Activated CD4-positive, alpha-beta T cell treated with anti-CD3 and anti-CD28 coated beads for 36 hours (primary cell): ENCODE measurements around the gene ANKMY1. TPM values are rescaled to one million over a fixed set of nuclear protein-coding genes. Genes with fewer than 3 reads are reported as not detected.

Experiments
- ATAC-seq: fragments of 200-7000 bp; cut with Tn5 transposase; one replicate; pipeline ENCODE4 v1.10.0; 2021; ENCODE audit warnings: mild to moderate bottlenecking, moderate library complexity
- CTCF ChIA-PET: fragments of 350-600 bp; sonication (Branson Sonifier 250); formaldehyde crosslinking; loops from one replicate; lab custom pipeline; 2021; ENCODE audit warnings: antibody characterized with exemption; lab: Charles Lee
- POLR2A ChIA-PET: fragments of 350-600 bp; sonication (Branson Sonifier 250); formaldehyde crosslinking; loops from one replicate; lab custom pipeline; 2021; ENCODE audit warnings: antibody characterized with exemption, inconsistent platforms; lab: Charles Lee
- DNase-seq: peaks from one replicate; pipeline ENCODE4 v3.0.0-alpha.2; 2020
- H3K27ac Mint-ChIP-seq: one replicate; pipeline ENCODE4 v1.8.0; 2021; ENCODE audit warnings: mixed read lengths
- H3K27me3 Mint-ChIP-seq: one replicate; pipeline ENCODE4 v1.8.0; 2021; ENCODE audit warnings: mixed read lengths
- H3K36me3 Mint-ChIP-seq: one replicate; pipeline ENCODE4 v1.8.0; 2021; ENCODE audit warnings: low read depth, mixed read lengths
- H3K4me1 Mint-ChIP-seq: one replicate; pipeline ENCODE4 v1.8.0; 2021; ENCODE audit warnings: mixed read lengths
- H3K4me3 Mint-ChIP-seq: one replicate; pipeline ENCODE4 v1.8.0; 2021; ENCODE audit warnings: mild to moderate bottlenecking, moderate library complexity, mixed read lengths
- H3K9me3 Mint-ChIP-seq: one replicate; pipeline ENCODE4 v1.8.0; 2021; ENCODE audit warnings: low read depth, mixed read lengths
- intact Hi-C, 2 experiments: fragments of 100-400 bp; cut with DNase I in 1 of 2; cut with micrococcal nuclease in 1 of 2; formaldehyde crosslinking; loops; one replicate each; pipeline versions ENCODE4 v1.14.2 to v1.15.1; 2022 to 2024; cut with DNase I, micrococcal nuclease
- total RNA-seq, 2 experiments: library from RNA; stranded (reverse); gene quantifications; one replicate each; pipeline ENCODE4 v1.2.3, GENCODE V29; 2021

The ANKMY1 gene
- total RNA-seq, 2 experiments from 2014 or later, result 20.7 to 24.0 TPM

- peak; percentile 91 for ATAC-seq
- no peaks in the 10 kb centered on the region for H3K9me3 Mint-ChIP-seq
- CTCF ChIA-PET, result interaction anchor here (0.7 to 4.7 kb wide), 10 partner anchors 14 to 73 kb away, joined by 3 to 61 read pairs (median 6); partner anchors contain the start of gene RNPEPL1
- POLR2A ChIA-PET, result interaction anchor here (1.4 to 2.7 kb wide), 4 partner anchors 13 to 26 kb away, joined by 5 to 34 read pairs (median 10); partner anchors contain the start of gene DUSP28
- peaks cover 7% of the 10 kb centered on the region for H3K36me3 Mint-ChIP-seq
- peak within 1 kb of the TSS; percentile 85 for H3K27ac Mint-ChIP-seq
- intact Hi-C loops, result loop anchor here (1.0 kb wide), 14 partner anchors 20 to 1024 kb away; partner anchors contain the start of genes DUSP28 (in 1 of the 2), FARP2 (in 1 of the 2), GPC1 (in 1 of the 2) and HDLBP (in 1 of the 2)
- peaks cover 38% of the 10 kb centered on the region for H3K4me1 Mint-ChIP-seq
- peak within 1 kb of the TSS; percentile 87 for H3K4me3 Mint-ChIP-seq
- DNase-seq, result peak; percentile 98
- H3K27me3 Mint-ChIP-seq, result no peaks in the 10 kb centered on the region
Observed at GRCh38 chr2:240586198-240586918, 28.6 kb upstream of the ANKMY1 start, which contains the start of gene CAPN10. TSS of gene CAPN10 (plus strand) at chr2:240586734. CDS start at chr2:240586912, 178 bp downstream.

GRCh38 chr2:240585681-240586197 is 28.0 kb upstream of the ANKMY1 start:
- DNase-seq, result no peak
- POLR2A ChIA-PET, result interaction anchor here (1.4 to 2.7 kb wide), 4 partner anchors 12 to 25 kb away, joined by 5 to 34 read pairs (median 10); partner anchors contain the start of gene DUSP28
- CTCF ChIA-PET, result interaction anchor here (0.7 to 4.7 kb wide), 8 partner anchors 14 to 72 kb away, joined by 3 to 61 read pairs (median 6); partner anchors contain the start of gene RNPEPL1
- ATAC-seq, result no peak
- peaks cover 11% of the 10 kb centered on the region for H3K36me3 Mint-ChIP-seq
- H3K9me3 Mint-ChIP-seq, result no peaks in the 10 kb centered on the region
- intact Hi-C loops, result loop anchor here (1.0 kb wide), 14 partner anchors 19 to 1025 kb away; partner anchors contain the start of genes DUSP28 (in 1 of the 2), FARP2 (in 1 of the 2), GPC1 (in 1 of the 2) and HDLBP (in 1 of the 2)
- peak overlapping the region; percentile 85 for H3K27ac Mint-ChIP-seq
- H3K27me3 Mint-ChIP-seq, result no peaks in the 10 kb centered on the region
- peak overlapping the region; percentile 87 for H3K4me3 Mint-ChIP-seq
- H3K4me1 Mint-ChIP-seq, result peaks cover 38% of the 10 kb centered on the region

GRCh38 chr2:240585101-240585500 is 27.3 kb upstream of the ANKMY1 start:
- peaks cover 13% of the 10 kb centered on the region for H3K36me3 Mint-ChIP-seq
- DNase-seq, result no peak
- peaks cover 44% of the 10 kb centered on the region for H3K4me1 Mint-ChIP-seq
- ATAC-seq, result no peak
- no peaks in the 10 kb centered on the region for H3K27me3 Mint-ChIP-seq
- POLR2A ChIA-PET, result interaction anchor here (2.7 kb wide), 1 partner anchor 19 kb away, joined by 34 read pairs; no protein-coding TSS in a partner anchor
- no peaks in the 10 kb centered on the region for H3K9me3 Mint-ChIP-seq
- peak overlapping the region; percentile 87 for H3K4me3 Mint-ChIP-seq
- peak overlapping the region; percentile 40 for H3K27ac Mint-ChIP-seq
- intact Hi-C loops, result no loop called here
- CTCF ChIA-PET, result interaction anchor here (1.1 to 4.7 kb wide), 2 partner anchors 19 to 25 kb away, joined by 3 to 61 read pairs; no protein-coding TSS in a partner anchor

- ATAC-seq (no peak), DNase-seq (no peak)
- POLR2A ChIA-PET, result interaction anchor here (1.1 kb wide), 1 partner anchor 19 kb away, joined by 3 read pairs; no protein-coding TSS in a partner anchor
- CTCF ChIA-PET, result interaction anchor here (4.7 kb wide), 1 partner anchor 19 kb away, joined by 61 read pairs; no protein-coding TSS in a partner anchor
- Mint-ChIP-seq H3K27ac (peak overlapping the region; percentile 61), H3K4me1 (peaks cover 46% of the 10 kb centered on the region), H3K27me3 (no peaks in the 10 kb centered on the region), H3K9me3 (no peaks in the 10 kb centered on the region), H3K36me3 (peaks cover 16% of the 10 kb centered on the region), H3K4me3 (peak overlapping the region; percentile 87)
- intact Hi-C loops, result loop anchor here in 1 of 2 experiments (1.0 kb wide), 1 partner anchor 37 kb away; no protein-coding TSS in a partner anchor
Observed at GRCh38 chr2:240584486-240585031, 26.8 kb upstream of the ANKMY1 start.

GRCh38 chr2:240583774-240584173 is 26.0 kb upstream of the ANKMY1 start:
- ATAC-seq (no peak), DNase-seq (no peak)
- ChIA-PET POLR2A (interaction anchor here (1.1 kb wide), 1 partner anchor 18 kb away, joined by 3 read pairs; no protein-coding TSS in a partner anchor), CTCF (interaction anchor here (4.7 kb wide), 1 partner anchor 18 kb away, joined by 61 read pairs; no protein-coding TSS in a partner anchor)
- no peaks in the 10 kb centered on the region for H3K27me3 Mint-ChIP-seq
- no peak overlapping the region for H3K27ac Mint-ChIP-seq
- H3K9me3 Mint-ChIP-seq, result no peaks in the 10 kb centered on the region
- H3K4me1 Mint-ChIP-seq, result peaks cover 49% of the 10 kb centered on the region
- H3K36me3 Mint-ChIP-seq, result peaks cover 16% of the 10 kb centered on the region
- intact Hi-C loops, result loop anchor here in 1 of 2 experiments (1.0 kb wide), 1 partner anchor 38 kb away; no protein-coding TSS in a partner anchor
- no peak overlapping the region for H3K4me3 Mint-ChIP-seq

GRCh38 chr2:240582781-240583180 is 25.0 kb upstream of the ANKMY1 start:
- intact Hi-C loops, result no loop called here
- Mint-ChIP-seq H3K36me3 (peaks cover 17% of the 10 kb centered on the region), H3K4me1 (peaks cover 42% of the 10 kb centered on the region), H3K4me3 (no peak overlapping the region), H3K27ac (no peak overlapping the region), H3K9me3 (no peaks in the 10 kb centered on the region), H3K27me3 (no peaks in the 10 kb centered on the region)
- CTCF ChIA-PET, result interaction anchor here (1.7 kb wide), 1 partner anchor 16 kb away, joined by 10 read pairs; no protein-coding TSS in a partner anchor
- DNase-seq, result no peak
- ATAC-seq, result no peak
- POLR2A ChIA-PET, result no interaction called here

- intact Hi-C loops, result no loop called here
- H3K4me3 Mint-ChIP-seq, result no peak overlapping the region
- no peaks in the 10 kb centered on the region for H3K27me3 Mint-ChIP-seq
- H3K4me1 Mint-ChIP-seq, result peaks cover 36% of the 10 kb centered on the region
- ChIA-PET POLR2A (no interaction called here), CTCF (interaction anchor here (0.5 to 1.7 kb wide), 2 partner anchors 15 to 23 kb away, joined by 3 to 10 read pairs; no protein-coding TSS in a partner anchor)
- no peak for DNase-seq
- no peak overlapping the region for H3K27ac Mint-ChIP-seq
- H3K9me3 Mint-ChIP-seq, result no peaks in the 10 kb centered on the region
- peaks cover 22% of the 10 kb centered on the region for H3K36me3 Mint-ChIP-seq
- ATAC-seq, result no peak
Observed at GRCh38 chr2:240581811-240582210, 24.0 kb upstream of the ANKMY1 start.

GRCh38 chr2:240579771-240580614 is 22.2 kb upstream of the ANKMY1 start:
- Mint-ChIP-seq H3K9me3 (no peaks in the 10 kb centered on the region), H3K4me1 (peaks cover 34% of the 10 kb centered on the region), H3K27ac (peak overlapping the region; percentile 85), H3K27me3 (no peaks in the 10 kb centered on the region), H3K36me3 (peaks cover 19% of the 10 kb centered on the region), H3K4me3 (no peak overlapping the region)
- POLR2A ChIA-PET, result interaction anchor here (1.1 kb wide), 1 partner anchor 14 kb away, joined by 7 read pairs; no protein-coding TSS in a partner anchor
- DNase-seq (peak; percentile 88), ATAC-seq (peak; percentile 89)
- intact Hi-C loops, result loop anchor here in 1 of 2 experiments (1.0 kb wide), 1 partner anchor 12 kb away; the partner anchor contains the start of gene RNPEPL1
- CTCF ChIA-PET, result interaction anchor here (0.9 to 3.0 kb wide), 5 partner anchors 11 to 66 kb away, joined by 3 to 29 read pairs (median 7); no protein-coding TSS in a partner anchor

- peaks cover 19% of the 10 kb centered on the region for H3K36me3 Mint-ChIP-seq
- CTCF ChIA-PET, result interaction anchor here (0.9 to 3.0 kb wide), 5 partner anchors 10 to 65 kb away, joined by 3 to 29 read pairs (median 7); no protein-coding TSS in a partner anchor
- peaks cover 26% of the 10 kb centered on the region for H3K4me1 Mint-ChIP-seq
- no peaks in the 10 kb centered on the region for H3K27me3 Mint-ChIP-seq
- H3K4me3 Mint-ChIP-seq, result no peak overlapping the region
- H3K27ac Mint-ChIP-seq, result peak overlapping the region; percentile 85
- intact Hi-C loops, result loop anchor here in 1 of 2 experiments (1.0 kb wide), 1 partner anchor 11 kb away; the partner anchor contains the start of gene RNPEPL1
- DNase-seq (no peak), ATAC-seq (peak; percentile 2)
- no peaks in the 10 kb centered on the region for H3K9me3 Mint-ChIP-seq
- POLR2A ChIA-PET, result interaction anchor here (1.1 kb wide), 1 partner anchor 13 kb away, joined by 7 read pairs; no protein-coding TSS in a partner anchor
Observed at GRCh38 chr2:240579071-240579762, 21.4 kb upstream of the ANKMY1 start.
